Hair follicular keratinocyte (primary cell): ENCODE data around the gene GNRHR. TPM values are rescaled to one million over a fixed set of nuclear protein-coding genes. Genes with fewer than 3 reads are reported as not detected.

ENCODE experiments used
- total RNA-seq: library from RNA; depleted of rRNA; stranded (reverse); fragments of >200 nt; gene quantifications from 2 replicates; pipeline ENCODE4 v1.2.3, GENCODE V29; 2015

GNRHR gene
- total RNA-seq = not detected in 2 replicates

GRCh38 chr4:67754288-67754687 lies at the start of gene GNRHR:
TSS of gene GNRHR (minus strand) at chr4:67754388. CDS start at chr4:67754335, 53 bp downstream.

GRCh38 chr4:67700738-67701516 lies 53.3 kb downstream of the GNRHR start, which contains the start of gene UBA6:
TSS of gene UBA6 (minus strand) at chr4:67701155. CDS start at chr4:67701119, 36 bp downstream.

Other genes starting within 250 kb of the GNRHR start
- gene CENPC, start 208.9 kb downstream of the GNRHR start, total RNA-seq = 6.4 and 7.5 TPM in 2 replicates
- not detected in 2 replicates for gene STAP1, start 195.7 kb downstream of the GNRHR start, total RNA-seq
- gene UBA6, start 53.2 kb downstream of the GNRHR start, total RNA-seq = 125 and 134 TPM in 2 replicates
- gene TMPRSS11D, start 129.6 kb upstream of the GNRHR start, total RNA-seq = not detected in 2 replicates
- not detected in 2 replicates for gene TMPRSS11A, start 209.1 kb upstream of the GNRHR start, total RNA-seq